Adipocyte (in vitro differentiated cells): Measurements from ENCODE around the gene TBCE.
A peak's percentile ranks its signal among the peaks of the same experiment; 100 is the strongest.

Experiments
- DNase-seq: peaks from one replicate; pipeline ENCODE4 v3.0.0-alpha.2; 2015; ENCODE audit warnings: low read depth
- H3K27me3 ChIP-seq: replicated peaks from 2 replicates; pipeline ENCODE4 v1.7.0; 2013; ENCODE audit warnings: mild to moderate bottlenecking, low read length, moderate library complexity; ENCODE audit not compliant: control insufficient read depth, insufficient read depth
- H3K36me3 ChIP-seq: 2 replicates; pipeline ENCODE4 v1.7.0; 2013; ENCODE audit warnings: low read length, mild to moderate bottlenecking, moderate library complexity; ENCODE audit not compliant: control insufficient read depth, insufficient read depth, severe bottlenecking
- H3K4me1 ChIP-seq: 2 replicates; pipeline ENCODE4 v1.7.0; 2013; ENCODE audit warnings: mild to moderate bottlenecking, low read length, moderate library complexity; ENCODE audit not compliant: control insufficient read depth, insufficient read depth
- H3K4me3 ChIP-seq: 2 replicates; pipeline ENCODE4 v1.7.0; 2013; ENCODE audit warnings: mild to moderate bottlenecking, low read length, moderate library complexity
- H3K9ac ChIP-seq: 2 replicates; pipeline ENCODE4 v1.7.0; 2013; ENCODE audit warnings: mild to moderate bottlenecking, low read length, moderate library complexity
- H3K9me3 ChIP-seq: 2 replicates; pipeline ENCODE4 v1.7.0; 2013; ENCODE audit warnings: mild to moderate bottlenecking, low read length, moderate library complexity; ENCODE audit not compliant: control insufficient read depth

Gene TBCE

GRCh38 chr1:235429143-235429542 lies 61.9 kb downstream of the TBCE start:
- Histone ChIP-seq H3K9ac (no peak overlapping the region), H3K9me3 (no peaks in the 10 kb centered on the region), H3K4me1 (no peaks in the 10 kb centered on the region), H3K36me3 (peaks cover 13% of the 10 kb centered on the region), H3K4me3 (no peak overlapping the region), H3K27me3 (no peaks in the 10 kb centered on the region)
- DNase-seq, result no peak

GRCh38 chr1:235430991-235431390 lies 63.8 kb downstream of the TBCE start:
- Histone ChIP-seq H3K27me3 (no peaks in the 10 kb centered on the region), H3K4me3 (no peak overlapping the region), H3K36me3 (peaks cover 23% of the 10 kb centered on the region), H3K9ac (no peak overlapping the region), H3K4me1 (no peaks in the 10 kb centered on the region), H3K9me3 (no peaks in the 10 kb centered on the region)
- DNase-seq, result peak; percentile 45

DNA sequence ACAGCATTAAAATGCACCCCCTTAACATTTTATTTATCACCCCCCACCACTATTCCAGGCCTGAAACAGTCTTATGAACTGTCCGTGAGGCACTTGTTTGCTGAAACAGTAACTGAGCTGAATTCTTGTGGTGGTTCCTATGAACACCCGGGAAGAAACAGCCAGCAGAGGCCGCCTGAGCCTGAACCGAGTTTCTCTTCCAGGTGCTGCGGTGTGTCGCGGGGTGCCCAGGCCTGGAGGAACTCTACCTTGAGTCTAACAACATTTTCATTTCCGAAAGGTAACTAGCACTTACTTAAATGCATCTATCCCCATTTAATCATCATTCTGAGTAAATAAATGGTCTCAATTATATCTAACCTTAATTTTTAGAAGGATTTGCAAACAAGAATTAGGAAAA lies 66.8 kb downstream of the TBCE start:
- no peaks in the 10 kb centered on the region for H3K4me1 ChIP-seq
- no peaks in the 10 kb centered on the region for H3K27me3 ChIP-seq
- H3K9me3 ChIP-seq, result no peaks in the 10 kb centered on the region
- H3K36me3 ChIP-seq, result peaks cover 50% of the 10 kb centered on the region
- no peak for DNase-seq
- no peak overlapping the region for H3K4me3 ChIP-seq
- no peak overlapping the region for H3K9ac ChIP-seq

- Histone ChIP-seq H3K9me3 (no peaks in the 10 kb centered on the region), H3K27me3 (no peaks in the 10 kb centered on the region), H3K4me3 (no peak overlapping the region), H3K4me1 (peaks cover 11% of the 10 kb centered on the region), H3K36me3 (peaks cover 73% of the 10 kb centered on the region), H3K9ac (no peak overlapping the region)
- no peak for DNase-seq
Measured at GRCh38 chr1:235441159-235441685, 74.0 kb downstream of the TBCE start.

- Histone ChIP-seq H3K4me1 (peaks cover 11% of the 10 kb centered on the region), H3K36me3 (peaks cover 76% of the 10 kb centered on the region)
- DNase-seq, result peak; percentile 76
Measured at GRCh38 chr1:235442788-235443429, 75.7 kb downstream of the TBCE start.

DNA sequence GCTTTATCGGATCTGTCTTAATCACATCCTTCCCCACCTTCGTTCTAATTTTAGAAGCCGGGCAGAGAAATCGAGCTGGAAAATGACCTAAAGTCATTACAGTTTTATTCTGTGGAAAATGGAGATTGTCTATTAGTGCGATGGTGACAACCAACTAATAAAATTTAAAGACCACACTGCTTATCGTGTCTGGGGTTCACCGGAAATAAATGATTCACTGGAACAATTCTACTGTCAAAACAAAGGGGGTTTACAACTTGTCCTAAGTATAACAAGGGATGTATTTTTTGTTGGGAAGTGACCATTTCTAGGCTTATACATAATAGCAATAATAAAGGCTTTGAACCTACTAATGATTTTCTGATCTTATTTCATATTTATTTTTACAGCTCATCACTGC lies 81.4 kb downstream of the TBCE start:
- Histone ChIP-seq H3K27me3 (no peaks in the 10 kb centered on the region), H3K9me3 (no peaks in the 10 kb centered on the region), H3K9ac (no peak overlapping the region), H3K4me1 (peaks cover 9% of the 10 kb centered on the region), H3K4me3 (no peak overlapping the region), H3K36me3 (peaks cover 92% of the 10 kb centered on the region)
- no peak for DNase-seq

More at GRCh38 chr1:235442788-235443429, 75.7 kb downstream of the TBCE start:
- no peaks in the 10 kb centered on the region for H3K27me3 ChIP-seq
- H3K9me3 ChIP-seq, result no peaks in the 10 kb centered on the region
- peak overlapping the region; percentile 73 for H3K9ac ChIP-seq
- H3K4me3 ChIP-seq, result no peak overlapping the region

DNA sequence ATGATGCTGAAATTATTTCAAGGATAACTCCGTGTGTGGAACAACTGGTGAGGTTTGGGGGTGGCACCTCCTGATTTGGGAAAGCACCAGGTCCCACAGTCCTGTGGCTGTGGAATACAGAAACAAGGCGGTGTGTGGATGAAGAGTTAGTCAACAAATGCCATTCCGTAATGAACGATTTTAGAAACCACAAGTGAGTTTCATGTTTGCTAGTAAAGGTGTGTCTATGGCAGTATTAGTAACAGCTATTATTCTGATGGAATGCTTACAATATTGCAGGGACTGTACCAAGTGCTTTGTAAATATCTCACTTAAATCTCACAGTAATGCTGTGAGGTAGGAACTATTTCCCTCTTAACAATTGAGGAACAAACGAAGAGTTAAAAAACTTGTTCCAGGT lies 83.2 kb downstream of the TBCE start:
- H3K4me1 ChIP-seq, result peaks cover 9% of the 10 kb centered on the region
- peaks cover 83% of the 10 kb centered on the region for H3K36me3 ChIP-seq
- no peaks in the 10 kb centered on the region for H3K9me3 ChIP-seq
- H3K27me3 ChIP-seq, result no peaks in the 10 kb centered on the region
- no peak for DNase-seq
- no peak overlapping the region for H3K4me3 ChIP-seq
- H3K9ac ChIP-seq, result no peak overlapping the region

GRCh38 chr1:235450886-235451483 lies 83.8 kb downstream of the TBCE start:
- H3K36me3 ChIP-seq, result peaks cover 78% of the 10 kb centered on the region
- no peak for DNase-seq
- no peak overlapping the region for H3K9ac ChIP-seq
- no peaks in the 10 kb centered on the region for H3K9me3 ChIP-seq
- no peak overlapping the region for H3K4me3 ChIP-seq
- peaks cover 9% of the 10 kb centered on the region for H3K4me1 ChIP-seq
- no peaks in the 10 kb centered on the region for H3K27me3 ChIP-seq

- Histone ChIP-seq H3K36me3 (peaks cover 48% of the 10 kb centered on the region), H3K9ac (no peak overlapping the region), H3K27me3 (no peaks in the 10 kb centered on the region), H3K4me1 (peaks cover 9% of the 10 kb centered on the region), H3K9me3 (no peaks in the 10 kb centered on the region), H3K4me3 (no peak overlapping the region)
- no peak for DNase-seq
Measured at GRCh38 chr1:235454021-235454420, 86.8 kb downstream of the TBCE start.

- DNase-seq, result no peak
- Histone ChIP-seq H3K9ac (no peak overlapping the region), H3K36me3 (peaks cover 38% of the 10 kb centered on the region), H3K4me1 (peaks cover 3% of the 10 kb centered on the region), H3K27me3 (no peaks in the 10 kb centered on the region), H3K9me3 (no peaks in the 10 kb centered on the region), H3K4me3 (no peak overlapping the region)
Measured at GRCh38 chr1:235455097-235455496, 87.9 kb downstream of the TBCE start.

DNA sequence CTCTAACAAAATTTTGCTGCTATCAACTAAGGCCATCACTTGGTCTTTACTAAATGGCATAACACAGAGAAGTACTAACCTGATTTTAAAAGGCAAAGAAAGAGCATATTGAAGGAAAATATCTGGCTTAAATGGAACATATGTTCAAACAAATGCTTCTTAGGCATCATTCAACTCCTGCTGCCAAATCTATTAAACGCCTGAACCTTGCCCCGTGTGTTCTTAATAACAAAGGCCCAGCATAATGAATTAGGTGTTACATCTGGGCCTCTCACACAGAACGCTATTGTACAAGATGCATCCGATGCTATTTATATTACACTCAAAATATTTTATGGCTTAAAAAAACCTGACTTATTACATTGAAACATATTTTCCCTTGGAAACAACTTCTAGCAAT lies 88.6 kb downstream of the TBCE start:
- H3K4me1 ChIP-seq, result no peaks in the 10 kb centered on the region
- H3K9me3 ChIP-seq, result no peaks in the 10 kb centered on the region
- H3K36me3 ChIP-seq, result peaks cover 30% of the 10 kb centered on the region
- DNase-seq, result no peak
- no peak overlapping the region for H3K9ac ChIP-seq
- no peak overlapping the region for H3K4me3 ChIP-seq
- no peaks in the 10 kb centered on the region for H3K27me3 ChIP-seq
